ENCODE results near the gene PEX26. TPM values are rescaled to one million over a fixed set of nuclear protein-coding genes. Genes with fewer than 3 reads are reported as not detected.
"Not testable (repeated sequence)": the region's sequence is repeated elsewhere in the genome, so short reads cannot be mapped to it uniquely, and the experiment has no call there.

Gene PEX26
- total and polyA plus RNA-seq, 4 donors = 16.9 to 36.9 (median 19.5) TPM

DNA sequence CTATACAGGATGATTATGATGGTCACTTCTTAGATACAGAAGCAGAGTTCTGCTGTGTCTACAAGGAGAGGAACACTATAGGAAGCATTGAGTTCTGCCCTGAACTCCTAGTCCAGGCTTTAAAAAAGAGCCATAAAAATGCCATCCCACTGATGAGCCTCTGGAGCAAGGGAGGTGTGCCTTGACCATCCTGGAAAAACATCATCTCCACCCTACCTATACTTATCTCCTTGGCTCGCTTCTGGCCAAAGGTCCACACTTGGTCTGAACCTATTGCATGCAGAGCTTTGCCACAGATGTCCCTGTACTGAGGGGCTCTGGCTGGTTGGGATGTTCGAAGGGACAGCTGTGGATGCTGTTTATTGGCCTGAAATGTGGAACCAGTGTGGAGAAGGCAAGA is 4.3 kb upstream of the PEX26 start:
- H3K4me3 ChIP-seq = no peak overlapping the region
- whole genome bisulfite sequencing, 2 donors = 91 to 95% methylated on average over 2 of the region's 2 CpGs
- no peaks in the 10 kb centered on the region for H3K9me3 ChIP-seq (ENCODE audit: control insufficient read depth in 4 of 4, insufficient read depth in 3 of 4, low read length in 3 of 4)
- no peak for ATAC-seq (ENCODE audit: insufficient read depth, low FRiP score)
- H3K9ac ChIP-seq (ENCODE audit: insufficient read depth in 1 of 2, low read length in 2 of 2) = no peak overlapping the region
- no peak overlapping the region for H3K27ac ChIP-seq (ENCODE audit: low read depth in 1 of 2, low read length in 1 of 2)
- no peaks in the 10 kb centered on the region for H3K27me3 ChIP-seq (ENCODE audit: control insufficient read depth in 3 of 3, insufficient read depth in 3 of 3, low read length in 2 of 3)
- TF ChIP-seq, protein P1, sequence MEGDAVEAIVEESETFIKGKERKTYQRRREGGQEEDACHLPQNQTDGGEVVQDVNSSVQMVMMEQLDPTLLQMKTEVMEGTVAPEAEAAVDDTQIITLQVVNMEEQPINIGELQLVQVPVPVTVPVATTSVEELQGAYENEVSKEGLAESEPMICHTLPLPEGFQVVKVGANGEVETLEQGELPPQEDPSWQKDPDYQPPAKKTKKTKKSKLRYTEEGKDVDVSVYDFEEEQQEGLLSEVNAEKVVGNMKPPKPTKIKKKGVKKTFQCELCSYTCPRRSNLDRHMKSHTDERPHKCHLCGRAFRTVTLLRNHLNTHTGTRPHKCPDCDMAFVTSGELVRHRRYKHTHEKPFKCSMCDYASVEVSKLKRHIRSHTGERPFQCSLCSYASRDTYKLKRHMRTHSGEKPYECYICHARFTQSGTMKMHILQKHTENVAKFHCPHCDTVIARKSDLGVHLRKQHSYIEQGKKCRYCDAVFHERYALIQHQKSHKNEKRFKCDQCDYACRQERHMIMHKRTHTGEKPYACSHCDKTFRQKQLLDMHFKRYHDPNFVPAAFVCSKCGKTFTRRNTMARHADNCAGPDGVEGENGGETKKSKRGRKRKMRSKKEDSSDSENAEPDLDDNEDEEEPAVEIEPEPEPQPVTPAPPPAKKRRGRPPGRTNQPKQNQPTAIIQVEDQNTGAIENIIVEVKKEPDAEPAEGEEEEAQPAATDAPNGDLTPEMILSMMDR (IDR thresholded peaks at IDR 0.05; ENCODE audit: control extremely low read depth, extremely low read depth) = no peak
- H3K36me3 ChIP-seq (ENCODE audit: control insufficient read depth in 4 of 4, insufficient read depth in 4 of 4, low read length in 4 of 4) = peaks cover 0 to 4% (median 0%) of the 10 kb centered on the region in 4 donors
- peaks cover 0 to 18% (median 4%) of the 10 kb centered on the region in 5 donors for H3K4me1 ChIP-seq (ENCODE audit: control insufficient read depth in 5 of 5, insufficient read depth in 5 of 5, low read length in 5 of 5)
- no peak for DNase-seq

DNA sequence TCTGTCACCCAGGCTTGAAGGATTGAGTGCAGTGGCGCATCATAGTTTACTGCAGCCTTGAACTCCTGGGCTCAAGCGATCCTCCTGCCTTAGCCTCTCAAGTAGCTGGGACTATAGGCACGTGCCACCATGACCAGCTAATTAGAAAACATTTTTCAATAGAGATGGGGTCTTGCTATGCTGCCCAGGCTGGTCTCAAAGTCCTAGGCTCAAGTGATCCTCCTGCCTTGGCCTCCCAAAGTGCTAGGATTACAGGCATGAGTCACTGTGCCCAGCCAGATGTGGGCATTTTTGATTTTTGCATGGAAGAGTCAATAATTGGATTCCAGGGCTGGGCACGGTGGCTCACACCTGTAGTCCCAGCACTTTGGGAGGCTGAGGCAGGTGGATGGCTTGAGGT is 3.9 kb upstream of the PEX26 start:
- not testable (repeated sequence) for H3K27ac ChIP-seq (ENCODE audit: low read depth in 1 of 2, low read length in 1 of 2); H3K9ac ChIP-seq (ENCODE audit: insufficient read depth in 1 of 2, low read length in 2 of 2); H3K27me3 ChIP-seq (ENCODE audit: control insufficient read depth in 3 of 3, insufficient read depth in 3 of 3, low read length in 2 of 3); DNase-seq; H3K9me3 ChIP-seq (ENCODE audit: control insufficient read depth in 4 of 4, insufficient read depth in 3 of 4, low read length in 3 of 4); H3K4me3 ChIP-seq; ATAC-seq (ENCODE audit: insufficient read depth, low FRiP score); H3K36me3 ChIP-seq (ENCODE audit: control insufficient read depth in 4 of 4, insufficient read depth in 4 of 4, low read length in 4 of 4)
- peaks cover 4 to 22% (median 7%) of the 10 kb centered on the region in 5 donors for H3K4me1 ChIP-seq (ENCODE audit: control insufficient read depth in 5 of 5, insufficient read depth in 5 of 5, low read length in 5 of 5)
- 85 to 88% methylated on average over 4 of the region's 4 CpGs for WGBS, 2 donors

DNA sequence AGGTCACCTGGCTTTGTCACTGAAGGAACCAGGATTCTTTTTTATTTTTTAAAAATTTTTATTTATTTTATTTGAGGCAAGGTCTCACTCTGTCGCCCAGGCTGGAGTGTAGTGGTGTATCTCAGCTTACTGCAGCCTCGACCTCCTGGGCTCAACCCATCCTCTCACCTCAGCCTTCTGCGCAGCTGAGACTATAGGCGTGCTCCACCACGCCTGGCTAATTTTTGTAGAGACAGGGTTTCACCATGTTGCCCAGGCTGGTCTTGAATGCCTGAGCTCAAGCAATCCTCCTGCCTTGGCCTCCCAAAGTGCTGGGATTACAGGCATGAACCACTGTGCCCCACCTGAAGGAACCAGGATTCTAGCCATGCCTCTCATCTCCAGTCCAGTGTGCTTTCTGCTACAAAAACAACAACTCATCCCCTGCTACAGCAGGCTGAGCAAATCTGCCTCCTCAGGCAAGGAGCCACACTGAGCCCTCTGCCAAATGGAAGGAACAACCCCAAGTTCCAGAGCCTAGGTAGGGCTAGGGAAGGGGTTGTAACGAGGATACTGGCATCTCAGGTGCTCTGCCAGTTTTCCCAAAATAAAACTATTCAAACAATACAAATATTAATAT is 2.6 kb upstream of the PEX26 start:
- Histone ChIP-seq H3K4me1 (ENCODE audit: control insufficient read depth in 5 of 5, insufficient read depth in 5 of 5, low read length in 5 of 5) (peaks cover 4 to 26% (median 10%) of the 10 kb centered on the region in 5 donors), H3K4me3 (no peak overlapping the region), H3K36me3 (ENCODE audit: control insufficient read depth in 4 of 4, insufficient read depth in 4 of 4, low read length in 4 of 4) (peaks cover 0 to 10% (median 0%) of the 10 kb centered on the region in 4 donors), H3K9ac (ENCODE audit: insufficient read depth in 1 of 2, low read length in 2 of 2) (no peak overlapping the region), H3K9me3 (ENCODE audit: control insufficient read depth in 4 of 4, insufficient read depth in 3 of 4, low read length in 3 of 4) (no peaks in the 10 kb centered on the region), H3K27me3 (ENCODE audit: control insufficient read depth in 3 of 3, insufficient read depth in 3 of 3, low read length in 2 of 3) (no peaks in the 10 kb centered on the region), H3K27ac (ENCODE audit: low read depth in 1 of 2, low read length in 1 of 2) (no peak overlapping the region)
- TF ChIP-seq, protein P1 (IDR thresholded peaks at IDR 0.05; ENCODE audit: control extremely low read depth, extremely low read depth) = no peak
- ATAC-seq (ENCODE audit: insufficient read depth, low FRiP score) (no peak), DNase-seq (no peak)
- 97 to 98% methylated on average over 6 of the region's 6 CpGs for WGBS, 2 donors

DNA sequence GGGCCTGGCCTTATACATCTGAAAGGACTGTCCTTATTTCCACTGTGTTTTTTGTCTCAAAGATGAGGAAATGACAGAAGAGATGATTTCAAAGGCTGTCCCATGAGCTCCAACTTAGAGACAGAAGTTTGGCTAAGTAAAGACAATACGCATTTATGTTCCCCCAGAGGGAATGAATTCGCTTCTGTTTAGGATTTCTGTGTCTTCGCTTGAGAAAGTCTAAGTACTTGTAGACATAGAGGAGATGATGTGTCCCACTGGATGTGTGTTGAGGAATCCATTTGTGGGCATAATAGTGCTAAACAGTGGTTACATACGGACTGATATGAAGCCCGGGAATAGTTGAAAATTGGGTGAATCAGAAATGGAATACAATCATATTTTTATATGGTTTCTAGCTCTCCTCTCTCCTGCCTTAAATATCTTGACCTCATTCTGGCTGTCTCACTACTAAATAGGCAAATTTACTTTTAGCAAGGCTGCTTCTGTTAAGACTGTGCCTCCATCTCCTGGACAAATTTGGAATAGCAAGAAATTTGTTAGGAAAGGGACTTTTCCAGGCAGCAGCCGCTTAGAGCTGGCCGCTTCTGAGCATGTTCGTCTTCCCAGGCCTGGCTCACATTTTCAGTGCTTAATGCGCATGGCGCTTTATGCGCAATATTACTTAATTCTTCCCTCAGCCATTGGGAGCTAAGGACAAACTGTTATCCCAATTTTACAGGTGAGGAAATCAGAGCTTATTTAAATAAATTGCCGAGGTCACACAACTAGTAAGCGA is 1.9 kb upstream of the PEX26 start:
- ATAC-seq (ENCODE audit: insufficient read depth, low FRiP score) = peak; percentile 45
- H3K9me3 ChIP-seq (ENCODE audit: control insufficient read depth in 4 of 4, insufficient read depth in 3 of 4, low read length in 3 of 4) = no peaks in the 10 kb centered on the region
- H3K27me3 ChIP-seq (ENCODE audit: control insufficient read depth in 3 of 3, insufficient read depth in 3 of 3, low read length in 2 of 3) = no peaks in the 10 kb centered on the region
- peaks cover 4 to 26% (median 10%) of the 10 kb centered on the region in 5 donors for H3K4me1 ChIP-seq (ENCODE audit: control insufficient read depth in 5 of 5, insufficient read depth in 5 of 5, low read length in 5 of 5)
- H3K27ac ChIP-seq (ENCODE audit: low read depth in 1 of 2, low read length in 1 of 2) = no peak overlapping the region
- TF ChIP-seq, protein P1 (IDR thresholded peaks at IDR 0.05; ENCODE audit: control extremely low read depth, extremely low read depth) = peak; percentile 90
- no peak overlapping the region for H3K9ac ChIP-seq (ENCODE audit: insufficient read depth in 1 of 2, low read length in 2 of 2)
- DNase-seq = peak; percentile 77 to 97 (median 96)
- WGBS, 2 donors = 34 to 48% methylated on average over 13 of the region's 13 CpGs
- H3K36me3 ChIP-seq (ENCODE audit: control insufficient read depth in 4 of 4, insufficient read depth in 4 of 4, low read length in 4 of 4) = peaks cover 2 to 10% (median 4%) of the 10 kb centered on the region in 4 donors
- no peak overlapping the region for H3K4me3 ChIP-seq
